Thyroid gland (tissue), 4 donors: ENCODE results near the gene SCG3. TPM values are rescaled to one million over a fixed set of nuclear protein-coding genes. Genes with fewer than 3 reads are reported as not detected.

Experiments
- DNase-seq, 2 donors: peaks; one replicate each; pipeline ENCODE4 v3.0.0-alpha.2; 2019
- H3K27ac ChIP-seq, 3 donors: fragments of 200-600 bp; sonication (generic); 1 replicate in 2 of 3; 2 replicates in 1 of 3; pipeline ENCODE4 v1.5.1; 2016 to 2019; ENCODE audit warnings: mild to moderate bottlenecking in 1 of 3, moderate library complexity in 1 of 3
- H3K27me3 ChIP-seq: fragments of 200-600 bp; sonication (generic); one replicate; pipeline ENCODE4 v1.5.1; 2019
- H3K36me3 ChIP-seq, 2 donors: fragments of 200-600 bp; sonication (generic); one replicate each; pipeline ENCODE4 v1.5.1; 2016 to 2019
- H3K4me1 ChIP-seq, 2 donors: fragments of 200-600 bp; sonication (generic); one replicate each; pipeline ENCODE4 v1.5.1; 2017 to 2019
- H3K4me3 ChIP-seq, 3 donors: fragments of 200-600 bp; sonication (generic); replicated peaks in 1 of 3; 1 replicate in 2 of 3; 2 replicates in 1 of 3; pipeline ENCODE4 v1.5.1; 2016; ENCODE audit warnings: mild to moderate bottlenecking in 1 of 3
- H3K9me3 ChIP-seq: fragments of 200-600 bp; sonication (generic); one replicate; pipeline ENCODE4 v1.5.1; 2017
- CTCF ChIP-seq, 6 experiments: fragments of 200-600 bp in 3 of 6; fragments of 450-650 bp in 3 of 6; sonication (generic) in 3 of 6; IDR thresholded peaks; one replicate each; pipeline ENCODE4 v1.5.1; 2016 to 2019; ENCODE audit warnings: antibody characterized with exemption in 6 of 6, mild to moderate bottlenecking in 2 of 6, inconsistent platforms in 1 of 6, moderate library complexity in 1 of 6
- POLR2A ChIP-seq, 2 donors: fragments of 450-650 bp; IDR thresholded peaks; one replicate each; pipeline ENCODE4 v1.6.1; 2017; ENCODE audit warnings: antibody characterized with exemption in 2 of 2, mild to moderate bottlenecking in 2 of 2, moderate library complexity in 1 of 2
- WGBS, 2 donors: methylation state at CpG; one replicate each; pipeline ENCODE4 v1.1.5; 2017; 5-methylcytosine and 5-hydroxymethylcytosine counted together
- intact Hi-C: fragments of 100-400 bp; cut with DNase I; formaldehyde crosslinking; loops from one replicate; pipeline ENCODE4 v1.15.1; 2023
- total RNA-seq, 4 donors: library from RNA; depleted of rRNA; stranded (reverse); fragments of >200 nt; gene quantifications; one replicate each; pipeline ENCODE4 v1.2.3, GENCODE V29; 2016

SCG3 gene
- total RNA-seq, 4 donors from 2014 or later: 0.33 to 1.8 (median 0.52) TPM

GRCh38 chr15:51751697-51752683, 70.7 kb downstream of the SCG3 start:
- H3K36me3 ChIP-seq: no peaks in the 10 kb centered on the region
- peak overlapping the region in 2 of 3 donors; percentile 14 to 49 for H3K4me3 ChIP-seq
- TF ChIP-seq CTCF (IDR thresholded peaks at IDR 0.05) (no peak), POLR2A (IDR thresholded peaks at IDR 0.05) (no peak)
- DNase-seq: peak; percentile 19 to 28
- intact Hi-C loops: no loop called here
- H3K27ac ChIP-seq: peak overlapping the region in 1 of 3 donors; percentile 36
- WGBS, 2 donors: 6 to 12% methylated on average over 26 to 50 of the region's 71 CpGs
- no peaks in the 10 kb centered on the region for H3K9me3 ChIP-seq
- no peaks in the 10 kb centered on the region for H3K27me3 ChIP-seq
- peaks cover 9 to 10% of the 10 kb centered on the region in 2 donors for H3K4me1 ChIP-seq

- no peak for DNase-seq
- Histone ChIP-seq H3K27ac (no peak overlapping the region), H3K36me3 (no peaks in the 10 kb centered on the region), H3K4me3 (no peak overlapping the region), H3K27me3 (no peaks in the 10 kb centered on the region), H3K4me1 (peaks cover 9 to 10% of the 10 kb centered on the region in 2 donors), H3K9me3 (no peaks in the 10 kb centered on the region)
- WGBS, 2 donors: 81 to 82% methylated on average over 5 of the region's 5 CpGs
- intact Hi-C loops: no loop called here
- TF ChIP-seq CTCF (IDR thresholded peaks at IDR 0.05) (no peak), POLR2A (IDR thresholded peaks at IDR 0.05) (no peak)
Measured at GRCh38 chr15:51752888-51753287, 71.6 kb downstream of the SCG3 start.

GRCh38 chr15:51754267-51754666, 73.0 kb downstream of the SCG3 start:
- WGBS, 2 donors: 85 to 88% methylated on average over 2 of the region's 2 CpGs
- Histone ChIP-seq H3K36me3 (no peaks in the 10 kb centered on the region), H3K27me3 (no peaks in the 10 kb centered on the region), H3K4me3 (no peak overlapping the region), H3K9me3 (no peaks in the 10 kb centered on the region), H3K27ac (no peak overlapping the region), H3K4me1 (peaks cover 9 to 10% of the 10 kb centered on the region in 2 donors)
- TF ChIP-seq CTCF (IDR thresholded peaks at IDR 0.05) (no peak), POLR2A (IDR thresholded peaks at IDR 0.05) (no peak)
- intact Hi-C loops: no loop called here
- no peak for DNase-seq

- Histone ChIP-seq H3K4me3 (no peak overlapping the region), H3K27ac (no peak overlapping the region), H3K27me3 (no peaks in the 10 kb centered on the region), H3K36me3 (no peaks in the 10 kb centered on the region), H3K9me3 (no peaks in the 10 kb centered on the region), H3K4me1 (peaks cover 4 to 9% of the 10 kb centered on the region in 2 donors)
- TF ChIP-seq CTCF (IDR thresholded peaks at IDR 0.05) (no peak), POLR2A (IDR thresholded peaks at IDR 0.05) (no peak)
- no peak for DNase-seq
- intact Hi-C loops: no loop called here
- 75 to 83% methylated on average over 4 of the region's 4 CpGs for WGBS, 2 donors
Measured at GRCh38 chr15:51755790-51756189, 74.5 kb downstream of the SCG3 start.

- Histone ChIP-seq H3K4me1 (peaks cover 0 to 6% of the 10 kb centered on the region in 2 donors), H3K27ac (no peak overlapping the region), H3K9me3 (no peaks in the 10 kb centered on the region), H3K27me3 (no peaks in the 10 kb centered on the region), H3K4me3 (no peak overlapping the region), H3K36me3 (no peaks in the 10 kb centered on the region)
- DNase-seq: no peak
- TF ChIP-seq POLR2A (IDR thresholded peaks at IDR 0.05): no peak
- no peak for TF ChIP-seq CTCF (IDR thresholded peaks at IDR 0.05)
- 84 to 88% methylated on average over 4 of the region's 4 CpGs for WGBS, 2 donors
- intact Hi-C loops: no loop called here
Measured at GRCh38 chr15:51756482-51756881, 75.2 kb downstream of the SCG3 start.
